Measurements from ENCODE around the gene NFRKB.

- TF ChIP-seq, protein P1, sequence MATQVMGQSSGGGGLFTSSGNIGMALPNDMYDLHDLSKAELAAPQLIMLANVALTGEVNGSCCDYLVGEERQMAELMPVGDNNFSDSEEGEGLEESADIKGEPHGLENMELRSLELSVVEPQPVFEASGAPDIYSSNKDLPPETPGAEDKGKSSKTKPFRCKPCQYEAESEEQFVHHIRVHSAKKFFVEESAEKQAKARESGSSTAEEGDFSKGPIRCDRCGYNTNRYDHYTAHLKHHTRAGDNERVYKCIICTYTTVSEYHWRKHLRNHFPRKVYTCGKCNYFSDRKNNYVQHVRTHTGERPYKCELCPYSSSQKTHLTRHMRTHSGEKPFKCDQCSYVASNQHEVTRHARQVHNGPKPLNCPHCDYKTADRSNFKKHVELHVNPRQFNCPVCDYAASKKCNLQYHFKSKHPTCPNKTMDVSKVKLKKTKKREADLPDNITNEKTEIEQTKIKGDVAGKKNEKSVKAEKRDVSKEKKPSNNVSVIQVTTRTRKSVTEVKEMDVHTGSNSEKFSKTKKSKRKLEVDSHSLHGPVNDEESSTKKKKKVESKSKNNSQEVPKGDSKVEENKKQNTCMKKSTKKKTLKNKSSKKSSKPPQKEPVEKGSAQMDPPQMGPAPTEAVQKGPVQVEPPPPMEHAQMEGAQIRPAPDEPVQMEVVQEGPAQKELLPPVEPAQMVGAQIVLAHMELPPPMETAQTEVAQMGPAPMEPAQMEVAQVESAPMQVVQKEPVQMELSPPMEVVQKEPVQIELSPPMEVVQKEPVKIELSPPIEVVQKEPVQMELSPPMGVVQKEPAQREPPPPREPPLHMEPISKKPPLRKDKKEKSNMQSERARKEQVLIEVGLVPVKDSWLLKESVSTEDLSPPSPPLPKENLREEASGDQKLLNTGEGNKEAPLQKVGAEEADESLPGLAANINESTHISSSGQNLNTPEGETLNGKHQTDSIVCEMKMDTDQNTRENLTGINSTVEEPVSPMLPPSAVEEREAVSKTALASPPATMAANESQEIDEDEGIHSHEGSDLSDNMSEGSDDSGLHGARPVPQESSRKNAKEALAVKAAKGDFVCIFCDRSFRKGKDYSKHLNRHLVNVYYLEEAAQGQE (IDR thresholded peaks at IDR 0.05; ENCODE audit: insufficient replicate concordance, low read depth) = no peak
- TF ChIP-seq, protein P2, sequence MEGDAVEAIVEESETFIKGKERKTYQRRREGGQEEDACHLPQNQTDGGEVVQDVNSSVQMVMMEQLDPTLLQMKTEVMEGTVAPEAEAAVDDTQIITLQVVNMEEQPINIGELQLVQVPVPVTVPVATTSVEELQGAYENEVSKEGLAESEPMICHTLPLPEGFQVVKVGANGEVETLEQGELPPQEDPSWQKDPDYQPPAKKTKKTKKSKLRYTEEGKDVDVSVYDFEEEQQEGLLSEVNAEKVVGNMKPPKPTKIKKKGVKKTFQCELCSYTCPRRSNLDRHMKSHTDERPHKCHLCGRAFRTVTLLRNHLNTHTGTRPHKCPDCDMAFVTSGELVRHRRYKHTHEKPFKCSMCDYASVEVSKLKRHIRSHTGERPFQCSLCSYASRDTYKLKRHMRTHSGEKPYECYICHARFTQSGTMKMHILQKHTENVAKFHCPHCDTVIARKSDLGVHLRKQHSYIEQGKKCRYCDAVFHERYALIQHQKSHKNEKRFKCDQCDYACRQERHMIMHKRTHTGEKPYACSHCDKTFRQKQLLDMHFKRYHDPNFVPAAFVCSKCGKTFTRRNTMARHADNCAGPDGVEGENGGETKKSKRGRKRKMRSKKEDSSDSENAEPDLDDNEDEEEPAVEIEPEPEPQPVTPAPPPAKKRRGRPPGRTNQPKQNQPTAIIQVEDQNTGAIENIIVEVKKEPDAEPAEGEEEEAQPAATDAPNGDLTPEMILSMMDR (IDR thresholded peaks at IDR 0.05; ENCODE audit: insufficient read depth, low read length) = no peak
Measured at GRCh38 chr11:129894278-129895125, 876 bp downstream of the NFRKB start.
